Measurements from ENCODE around the gene FETUB. TPM values are rescaled to one million over a fixed set of nuclear protein-coding genes. Genes with fewer than 3 reads are reported as not detected.
A peak's percentile ranks its signal among the peaks of the same experiment; 100 is the strongest.

The FETUB gene
- total and polyA plus RNA-seq, 2 of the 8 experiments (the other 6 are each of a cell fraction or from before 2014, with no cell fraction given) = 0.15 TPM; not detected in 1

GRCh38 chr3:186668426-186668825, 28.2 kb downstream of the FETUB start:
- Histone ChIP-seq H3K9me3 (ENCODE audit: insufficient read depth in 2 of 2, low read depth in 1 of 2, low read length in 1 of 2) (no peaks in the 10 kb centered on the region), H3K18ac (ENCODE audit: extremely low read depth, low read length) (no peak overlapping the region), H3K4me3 (ENCODE audit: extremely low read depth in 1 of 4, insufficient read depth in 2 of 4, low read depth in 3 of 4, low read length in 4 of 4) (no peak overlapping the region), H3K56ac (replicated peaks; ENCODE audit: insufficient read length, low read depth, low read length) (no peak overlapping the region), H4K5ac (ENCODE audit: insufficient read length, low read depth, low read length) (no peak overlapping the region), H2BK120ac (replicated peaks; ENCODE audit: low read depth, low read length) (no peak overlapping the region), H2BK12ac (ENCODE audit: low read depth, low read length) (0 out of 2 replicates have a peak overlapping the region, but pooled peaks have one; percentile 30), H2AK5ac (ENCODE audit: low read depth, low read length) (no peak overlapping the region), H3K79me1 (ENCODE audit: low read depth, low read length) (no peaks in the 10 kb centered on the region), H3K9ac (replicated peaks in 1 of 4; ENCODE audit: extremely low read depth in 1 of 4, low read depth in 3 of 4, low read length in 3 of 4) (no peak overlapping the region), H3K27ac (ENCODE audit: low read depth, low read length) (no peak overlapping the region), H3K36me3 (ENCODE audit: control insufficient read depth in 2 of 4, insufficient read depth in 4 of 4, low read length in 3 of 4) (no peaks in the 10 kb centered on the region), H3K79me2 (ENCODE audit: control insufficient read depth in 1 of 2, insufficient read depth in 2 of 2, low read length in 2 of 2) (no peaks in the 10 kb centered on the region), H4K91ac (replicated peaks; ENCODE audit: insufficient read length, low read length) (peak overlapping the region; percentile 42), H4K20me1 (replicated peaks in 1 of 2; ENCODE audit: control insufficient read depth in 1 of 2, insufficient read depth in 2 of 2, low read length in 2 of 2) (no peaks in the 10 kb centered on the region), H3K27me3 (replicated peaks in 1 of 4; ENCODE audit: control insufficient read depth in 3 of 4, extremely low read depth in 1 of 4, insufficient read depth in 3 of 4, low read length in 3 of 4) (no peaks in the 10 kb centered on the region), H3K23me2 (ENCODE audit: low read depth, low read length) (0 out of 2 replicates have a peak, but pooled peaks cover 2% of the 10 kb centered on the region), H4K8ac (ENCODE audit: extremely low read depth, insufficient read depth, low read length) (no peak overlapping the region), H3K14ac (ENCODE audit: insufficient read length) (no peak overlapping the region), H2AFZ (ENCODE audit: low read length) (no peak overlapping the region), H3K4ac (replicated peaks; ENCODE audit: insufficient read length, low read depth, low read length) (no peak overlapping the region), H2BK15ac (ENCODE audit: low read length) (no peak overlapping the region), H3K4me2 (ENCODE audit: insufficient read depth in 1 of 2, low read depth in 2 of 2, low read length in 2 of 2) (no peak overlapping the region), H3K4me1 (replicated peaks in 1 of 4; ENCODE audit: control insufficient read depth in 3 of 4, insufficient read depth in 4 of 4, low read length in 3 of 4) (peaks cover 2 to 16% (median 6%) of the 10 kb centered on the region in 4 experiments; a peak in 4 of 7 replicates), H2BK5ac (ENCODE audit: low read depth, low read length) (no peak overlapping the region), H2BK20ac (ENCODE audit: low read length) (peak overlapping the region; percentile 49; the same call in 1 of the 2 replicates), H3K23ac (ENCODE audit: insufficient read length) (no peak overlapping the region)
- DNase-seq (ENCODE audit: low read depth in 1 of 2, low spot score in 2 of 2) (peak in 1 of 2 experiments; percentile 16), FAIRE-seq (no peak)
- CTCF ChIA-PET (ENCODE audit: partially characterized antibody) = interaction anchor here (0.9 to 1.5 kb wide), 4 partner anchors 10 to 174 kb away, joined by 3 to 5 read pairs (median 3); no protein-coding TSS in a partner anchor
- 75% methylated on average over 6 of the region's 6 CpGs; no CpG with 5 or more reads in 1 of the 2 experiments for WGBS, 2 experiments (ENCODE audit: extremely low coverage in 1 of 2, insufficient coverage in 1 of 2, insufficient read length in 1 of 2, insufficient replicate concordance in 2 of 2, low coverage in 1 of 2, low lambda C conversion rate in 2 of 2, missing lambda C conversion rate in 1 of 2)
- POLR2A ChIA-PET (ENCODE audit: partially characterized antibody) = interaction anchor here (2.6 kb wide), 1 partner anchor 15 kb away, joined by 9 read pairs; no protein-coding TSS in a partner anchor
- no peak for TF ChIP-seq GTF2F1 (IDR thresholded peaks at IDR 0.05; ENCODE audit: borderline replicate concordance, low read depth, low read length)
- TF ChIP-seq NANOG (IDR thresholded peaks at IDR 0.05; ENCODE audit: insufficient read depth, low read depth, low read length, poor library complexity, severe bottlenecking) = no peak
- TF ChIP-seq ZNF274 (IDR thresholded peaks at IDR 0.05; ENCODE audit: borderline replicate concordance, extremely low read depth, low read length) = no peak
- TF ChIP-seq HDAC2 (IDR thresholded peaks at IDR 0.05; ENCODE audit: borderline replicate concordance in 1 of 2, low read depth in 2 of 2, low read length in 2 of 2) = no peak
- no peak for TF ChIP-seq TBP (IDR thresholded peaks at IDR 0.05; ENCODE audit: low read depth, low read length)
- TF ChIP-seq CTBP2 (IDR thresholded peaks at IDR 0.05; ENCODE audit: borderline replicate concordance, insufficient read depth, insufficient read length, low read length) = no peak
- no peak for TF ChIP-seq CBX5 (IDR thresholded peaks at IDR 0.05; ENCODE audit: low read depth, low read length)
- TF ChIP-seq CHD1 (IDR thresholded peaks at IDR 0.05; ENCODE audit: low read depth, low read length) = no peak
- TF ChIP-seq, protein P1, sequence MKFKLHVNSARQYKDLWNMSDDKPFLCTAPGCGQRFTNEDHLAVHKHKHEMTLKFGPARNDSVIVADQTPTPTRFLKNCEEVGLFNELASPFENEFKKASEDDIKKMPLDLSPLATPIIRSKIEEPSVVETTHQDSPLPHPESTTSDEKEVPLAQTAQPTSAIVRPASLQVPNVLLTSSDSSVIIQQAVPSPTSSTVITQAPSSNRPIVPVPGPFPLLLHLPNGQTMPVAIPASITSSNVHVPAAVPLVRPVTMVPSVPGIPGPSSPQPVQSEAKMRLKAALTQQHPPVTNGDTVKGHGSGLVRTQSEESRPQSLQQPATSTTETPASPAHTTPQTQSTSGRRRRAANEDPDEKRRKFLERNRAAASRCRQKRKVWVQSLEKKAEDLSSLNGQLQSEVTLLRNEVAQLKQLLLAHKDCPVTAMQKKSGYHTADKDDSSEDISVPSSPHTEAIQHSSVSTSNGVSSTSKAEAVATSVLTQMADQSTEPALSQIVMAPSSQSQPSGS (IDR thresholded peaks at IDR 0.05; ENCODE audit: low read length) = no peak
